HG03378 (cell line): Measurements from ENCODE around the gene UBE2V1.

Source experiments
- ATAC-seq: cut with Tn5 transposase; IDR thresholded peaks from one replicate; pipeline ENCODE4 v1.9.1; 2021; ENCODE audit warnings: mild to moderate bottlenecking, moderate library complexity; ENCODE audit not compliant: unreplicated experiment

Gene UBE2V1

DNA sequence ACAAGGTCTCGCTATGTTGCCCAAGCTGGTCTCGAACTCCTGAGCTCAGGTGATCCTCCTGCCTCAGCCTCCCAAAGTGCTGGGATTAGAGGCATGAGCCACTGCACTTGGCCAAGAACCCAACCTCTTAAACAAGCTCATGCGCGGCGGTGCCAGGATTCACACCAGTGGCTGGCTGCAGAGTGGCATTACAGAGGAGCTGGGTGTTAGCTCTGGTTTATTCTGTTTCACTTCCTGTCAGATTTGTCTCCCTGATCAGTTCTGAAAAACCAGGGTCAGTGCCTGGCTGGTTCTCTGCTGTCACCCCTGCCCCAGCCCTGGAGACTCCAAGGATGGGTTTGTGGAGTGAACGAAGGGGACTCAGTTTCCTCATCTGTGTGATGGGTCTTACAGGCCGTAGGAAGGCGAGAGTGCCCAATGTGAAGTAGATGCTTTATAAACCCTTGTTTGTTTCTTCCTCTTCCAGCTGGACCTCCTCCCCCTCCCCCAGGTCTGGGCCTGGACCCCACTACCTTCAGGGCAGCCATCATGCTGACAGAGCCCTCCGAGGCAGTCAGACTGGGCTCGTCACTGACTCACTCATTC, 63.4 kb downstream of the UBE2V1 start:
- no peak for ATAC-seq

- ATAC-seq = no peak
These were observed 64.4 kb downstream of the UBE2V1 start for GRCh38 chr20:50048420-50049166.

GRCh38 chr20:50044353-50044960, 68.5 kb downstream of the UBE2V1 start:
- ATAC-seq = no peak

- ATAC-seq = no peak
These were observed 69.2 kb downstream of the UBE2V1 start for GRCh38 chr20:50043573-50044352.

DNA sequence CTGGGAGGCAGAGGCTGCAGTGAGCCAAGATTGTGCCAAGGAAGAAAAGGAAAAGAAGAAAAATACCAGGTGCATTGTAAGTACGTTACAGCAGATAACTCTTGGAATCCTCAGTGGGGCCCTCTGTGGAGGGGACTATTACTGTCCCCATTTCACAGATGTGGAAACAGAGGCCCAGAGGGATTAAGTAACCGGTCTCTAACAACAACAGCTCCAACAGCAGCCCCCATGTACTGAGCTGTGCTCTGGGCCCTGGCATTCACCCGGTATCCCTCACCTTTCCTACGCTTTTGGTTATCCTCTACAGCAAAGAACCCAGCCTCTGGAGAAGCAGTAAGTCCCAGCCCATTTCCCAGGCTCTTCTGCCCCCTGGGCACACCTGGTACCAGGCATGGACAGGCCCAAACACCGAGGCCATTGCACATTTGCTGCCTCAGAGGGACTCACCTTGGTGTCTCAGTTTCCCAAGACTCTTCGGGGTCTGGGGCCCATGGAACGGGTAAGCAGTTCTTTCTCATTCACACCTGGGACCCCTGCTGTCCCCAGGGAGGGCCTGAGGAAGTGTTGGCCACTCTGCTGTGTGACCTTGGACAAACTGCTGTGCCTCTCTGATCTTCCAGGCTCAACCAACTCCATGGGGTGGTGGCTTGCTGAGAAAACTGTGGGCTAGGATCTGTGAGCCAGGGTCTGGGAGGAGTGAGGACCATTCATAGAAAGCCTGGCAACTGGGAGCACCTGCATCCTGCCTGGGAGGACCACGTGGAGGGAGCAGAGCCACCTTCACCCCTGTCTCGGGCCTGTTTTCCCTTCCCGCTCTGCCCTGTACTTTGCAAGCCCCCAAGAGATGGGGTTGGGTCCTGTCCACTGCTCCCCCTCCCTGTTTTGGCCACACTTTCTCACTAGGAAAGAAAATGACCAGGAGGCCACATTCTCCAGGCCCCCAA, 70.3 kb downstream of the UBE2V1 start:
- ATAC-seq = no peak

- no peak for ATAC-seq
These were observed 71.6 kb downstream of the UBE2V1 start for GRCh38 chr20:50041246-50041873.

DNA sequence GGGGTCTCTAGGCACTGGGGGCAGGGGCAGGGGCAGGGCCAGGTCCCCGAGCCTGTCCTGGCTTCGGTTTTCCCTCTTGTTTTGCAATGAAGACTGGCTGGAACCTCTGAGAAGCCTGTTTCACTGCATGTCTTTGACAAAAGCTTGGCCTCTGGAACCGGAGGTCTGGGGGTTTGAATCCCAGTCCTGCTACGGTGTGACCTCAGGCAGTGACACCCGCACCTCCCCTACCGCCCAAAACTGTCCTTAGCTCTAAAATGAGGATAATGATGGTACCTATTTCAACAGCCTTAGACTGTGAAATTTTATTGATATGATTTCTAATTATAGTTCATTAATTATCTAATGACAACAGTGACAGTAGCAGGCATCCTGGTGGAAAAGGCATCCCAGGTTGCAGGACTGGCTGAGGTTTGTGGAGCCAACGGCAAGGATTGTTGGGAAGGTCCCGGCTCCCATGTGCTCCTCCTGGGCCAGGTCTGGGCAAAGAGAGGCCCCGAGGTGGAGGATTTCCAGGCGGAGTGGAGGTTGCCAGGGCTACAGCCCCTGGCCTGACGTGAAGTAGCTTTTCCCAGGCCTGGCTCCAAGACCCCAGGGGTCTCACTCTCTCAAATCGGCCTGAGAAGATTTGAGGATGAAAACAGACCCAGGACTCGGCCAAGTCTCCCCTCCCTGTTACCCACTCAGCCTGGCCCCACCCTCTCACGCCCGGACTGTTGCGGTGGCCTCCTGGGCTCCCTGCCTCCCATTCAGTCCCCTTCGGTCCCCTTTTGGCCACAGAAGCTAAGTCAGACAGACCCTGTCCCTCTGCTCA, 72.3 kb downstream of the UBE2V1 start:
- ATAC-seq = no peak

DNA sequence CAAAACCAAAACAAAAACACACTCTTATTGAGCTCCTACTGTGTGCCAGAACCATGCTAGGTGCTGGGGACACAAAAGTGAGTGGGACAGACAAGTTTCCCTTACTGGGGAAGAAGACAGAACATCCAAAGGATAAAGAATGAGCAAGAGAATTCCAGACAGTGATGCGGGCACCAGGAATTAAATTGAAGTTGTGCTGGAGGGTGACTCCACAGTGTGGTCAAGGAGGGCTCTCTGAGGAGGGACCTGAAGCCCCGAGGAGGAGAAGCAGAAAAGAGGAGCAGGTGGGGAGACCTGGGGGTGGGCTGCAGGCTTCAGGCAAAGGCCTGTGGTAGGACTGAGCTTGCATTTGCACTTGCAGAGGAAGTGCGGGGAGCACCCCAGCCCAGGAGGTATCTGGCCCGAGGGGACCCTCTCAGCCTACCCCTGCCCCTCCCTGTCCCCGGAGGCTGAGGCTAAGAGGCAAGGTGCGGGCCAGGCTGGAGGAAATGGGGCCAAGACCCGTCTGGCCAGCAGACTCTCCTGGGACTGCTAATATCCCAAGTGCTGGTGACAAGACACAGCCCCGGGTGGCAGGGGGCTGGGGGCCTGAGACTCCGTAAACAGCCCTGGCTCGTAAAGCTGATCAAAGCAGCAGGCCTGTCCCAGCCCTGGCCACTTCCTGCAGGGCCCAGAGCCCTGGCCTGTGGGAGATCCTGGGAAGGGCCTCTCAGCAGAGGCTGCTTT, 73.1 kb downstream of the UBE2V1 start:
- ATAC-seq = no peak

- ATAC-seq = no peak
These were observed 74.4 kb downstream of the UBE2V1 start for GRCh38 chr20:50038574-50038991.

- no peak for ATAC-seq
These were observed 74.8 kb downstream of the UBE2V1 start for GRCh38 chr20:50038169-50038568.

GRCh38 chr20:50037575-50037974, 75.4 kb downstream of the UBE2V1 start:
- ATAC-seq = no peak

- no peak for ATAC-seq
These were observed 75.8 kb downstream of the UBE2V1 start for GRCh38 chr20:50037123-50037522.

DNA sequence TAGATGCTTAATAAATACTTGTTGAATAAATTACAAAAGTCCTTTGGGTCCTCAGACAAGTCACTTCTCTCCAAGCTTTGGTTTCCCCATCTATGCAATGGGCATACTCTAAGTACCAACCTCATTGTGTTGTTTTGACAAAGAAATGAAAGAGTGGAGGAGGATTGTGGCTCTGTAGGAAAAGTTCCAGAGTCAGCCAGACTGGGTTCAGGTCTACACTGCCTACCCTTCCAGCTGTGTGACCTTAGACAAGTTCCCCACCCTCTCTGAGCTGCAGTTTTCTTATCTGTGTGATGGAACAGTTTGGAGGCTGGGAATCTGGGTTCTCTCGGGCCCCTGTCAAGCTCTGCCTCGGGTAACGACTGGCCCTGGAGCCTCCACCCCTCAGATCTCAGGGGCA, 76.2 kb downstream of the UBE2V1 start:
- no peak for ATAC-seq

GRCh38 chr20:50034567-50035180, 78.3 kb downstream of the UBE2V1 start:
- ATAC-seq = no peak

- no peak for ATAC-seq
These were observed 79.8 kb downstream of the UBE2V1 start for GRCh38 chr20:50032955-50033666.
